Loucy (cell line): Measurements from ENCODE around the gene VIL1.

Experiments used
- CTCF ChIP-seq: fragments of 200-600 bp; sonication (generic); conservative IDR thresholded peaks from 2 replicates; pipeline ENCODE4 v1.5.1; 2014; ENCODE audit warnings: mild to moderate bottlenecking, antibody characterized with exemption, low read length
- EZH2phosphoT487 ChIP-seq: fragments of 200-600 bp; IDR thresholded peaks from 2 replicates; pipeline ENCODE4 v1.6.1; 2018; ENCODE audit warnings: antibody characterized with exemption, mild to moderate bottlenecking, moderate library complexity, borderline replicate concordance

- TF ChIP-seq CTCF (no peak), EZH2phosphoT487 (no peak)
Measured at GRCh38 chr2:218427741-218428140, 8.8 kb downstream of the VIL1 start.
